ENCODE data around the gene DIAPH1.

DNA sequence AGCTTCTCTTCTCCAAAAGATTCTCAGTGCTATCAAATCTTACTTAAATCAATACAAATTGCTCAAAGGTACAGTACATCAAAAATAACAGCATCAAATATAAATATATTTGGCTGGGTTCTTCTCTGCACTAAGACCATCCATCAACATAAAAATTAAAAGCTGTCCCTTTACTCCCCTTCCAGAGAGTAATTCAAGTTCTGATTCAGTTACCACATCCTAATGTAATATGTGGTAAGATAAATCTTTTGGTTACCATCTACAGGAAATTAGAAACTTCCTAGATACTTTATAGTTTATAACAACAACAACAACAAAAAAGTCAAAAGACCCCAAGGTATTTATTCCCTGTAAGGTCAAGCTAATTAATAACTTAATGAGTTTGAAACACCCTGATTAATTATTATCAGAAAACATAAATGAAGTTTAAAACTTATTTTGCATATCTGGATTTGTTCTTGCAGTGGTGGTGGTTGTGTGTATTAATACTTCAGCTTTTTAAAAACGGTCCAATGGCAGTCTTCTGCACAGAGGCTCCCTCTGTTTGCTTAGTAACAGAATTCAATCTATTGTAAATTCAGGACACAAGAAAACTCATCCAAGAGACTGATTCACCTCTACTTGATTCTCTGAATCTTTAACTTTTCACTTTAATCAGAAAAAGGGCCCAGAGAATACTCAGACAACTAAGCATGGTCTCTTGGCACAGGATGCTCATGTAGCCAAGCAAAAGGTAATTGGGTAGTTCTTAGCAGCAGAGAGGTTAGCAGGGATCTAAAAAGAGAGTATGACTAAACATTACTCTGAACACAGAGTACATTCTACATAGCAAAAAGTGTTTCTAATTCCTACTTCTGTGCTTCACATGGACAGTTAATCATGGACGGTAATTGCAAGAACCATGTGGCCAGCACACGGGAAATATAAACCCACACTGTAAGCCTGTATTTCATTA, 20.1 kb downstream of the DIAPH1 start:
- TF ChIP-seq POLR2A (IDR thresholded peaks at IDR 0.05; ENCODE audit: extremely low read depth, insufficient read length) (no peak), MYC (IDR thresholded peaks at IDR 0.05; ENCODE audit: low read depth, low read length) (no peak)
- TF ChIP-seq, protein P1, sequence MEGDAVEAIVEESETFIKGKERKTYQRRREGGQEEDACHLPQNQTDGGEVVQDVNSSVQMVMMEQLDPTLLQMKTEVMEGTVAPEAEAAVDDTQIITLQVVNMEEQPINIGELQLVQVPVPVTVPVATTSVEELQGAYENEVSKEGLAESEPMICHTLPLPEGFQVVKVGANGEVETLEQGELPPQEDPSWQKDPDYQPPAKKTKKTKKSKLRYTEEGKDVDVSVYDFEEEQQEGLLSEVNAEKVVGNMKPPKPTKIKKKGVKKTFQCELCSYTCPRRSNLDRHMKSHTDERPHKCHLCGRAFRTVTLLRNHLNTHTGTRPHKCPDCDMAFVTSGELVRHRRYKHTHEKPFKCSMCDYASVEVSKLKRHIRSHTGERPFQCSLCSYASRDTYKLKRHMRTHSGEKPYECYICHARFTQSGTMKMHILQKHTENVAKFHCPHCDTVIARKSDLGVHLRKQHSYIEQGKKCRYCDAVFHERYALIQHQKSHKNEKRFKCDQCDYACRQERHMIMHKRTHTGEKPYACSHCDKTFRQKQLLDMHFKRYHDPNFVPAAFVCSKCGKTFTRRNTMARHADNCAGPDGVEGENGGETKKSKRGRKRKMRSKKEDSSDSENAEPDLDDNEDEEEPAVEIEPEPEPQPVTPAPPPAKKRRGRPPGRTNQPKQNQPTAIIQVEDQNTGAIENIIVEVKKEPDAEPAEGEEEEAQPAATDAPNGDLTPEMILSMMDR (IDR thresholded peaks at IDR 0.05; ENCODE audit: low read depth, low read length): no peak
